H9 (cell line): ENCODE measurements around the gene HAO1. TPM values are rescaled to one million over a fixed set of nuclear protein-coding genes. Genes with fewer than 3 reads are reported as not detected.

Experiments
- DNase-seq: peaks from one replicate; pipeline ENCODE4 v3.0.0-alpha.2; 2017
- H2AFZ ChIP-seq: one replicate; pipeline ENCODE4 v1.6.1; 2013; ENCODE audit warnings: mild to moderate bottlenecking, low read length, control low read depth, moderate library complexity
- H2AK5ac ChIP-seq: 2 replicates; pipeline ENCODE4 v1.6.1; 2013; ENCODE audit warnings: low read length, control low read depth, mixed read lengths; ENCODE audit not compliant: insufficient read length
- H2BK120ac ChIP-seq: one replicate; pipeline ENCODE4 v1.6.1; 2013; ENCODE audit warnings: low read depth, mild to moderate bottlenecking, low read length, control low read depth, inconsistent platforms; ENCODE audit not compliant: poor library complexity, severe bottlenecking
- H2BK12ac ChIP-seq: 2 replicates; pipeline ENCODE4 v1.6.1; 2013; ENCODE audit warnings: low read length, control low read depth, mixed read lengths, low read depth; ENCODE audit not compliant: insufficient read length
- H2BK15ac ChIP-seq: 2 replicates; pipeline ENCODE4 v1.6.1; 2013; ENCODE audit warnings: low read depth, low read length, control low read depth
- H2BK20ac ChIP-seq: one replicate; pipeline ENCODE4 v1.6.1; 2013; ENCODE audit warnings: low read depth, mild to moderate bottlenecking, low read length, control low read depth, inconsistent platforms; ENCODE audit not compliant: poor library complexity, severe bottlenecking
- H2BK5ac ChIP-seq: 2 replicates; pipeline ENCODE4 v1.6.1; 2013; ENCODE audit warnings: low read length, control low read depth, mixed read lengths; ENCODE audit not compliant: insufficient read length
- H3K14ac ChIP-seq: 2 replicates; pipeline ENCODE4 v1.6.1; 2013; ENCODE audit warnings: low read length, control low read depth; ENCODE audit not compliant: insufficient read depth
- H3K18ac ChIP-seq: 2 replicates; pipeline ENCODE4 v1.6.1; 2013; ENCODE audit warnings: low read depth, mild to moderate bottlenecking, mixed read lengths, low read length, control low read depth; ENCODE audit not compliant: insufficient read length
- H3K23ac ChIP-seq: 2 replicates; pipeline ENCODE4 v1.6.1; 2013; ENCODE audit warnings: low read length, control low read depth, mixed read lengths, low read depth; ENCODE audit not compliant: insufficient read length
- H3K23me2 ChIP-seq: 2 replicates; pipeline ENCODE4 v1.6.1; 2013; ENCODE audit warnings: low read depth, mild to moderate bottlenecking, mixed read lengths, low read length, control low read depth; ENCODE audit not compliant: insufficient read length, poor library complexity, severe bottlenecking
- H3K27ac ChIP-seq: 2 replicates; pipeline ENCODE4 v1.5.1; 2013; ENCODE audit warnings: low read length, control low read depth, mixed read lengths, low read depth; ENCODE audit not compliant: insufficient read length
- H3K27me3 ChIP-seq: 2 replicates; pipeline ENCODE4 v1.6.1; 2013; ENCODE audit warnings: low read length, control low read depth, inconsistent platforms; ENCODE audit not compliant: insufficient read depth
- H3K4ac ChIP-seq: 2 replicates; pipeline ENCODE4 v1.6.1; 2013; ENCODE audit warnings: low read depth, mild to moderate bottlenecking, control low read depth, inconsistent platforms, low read length, moderate library complexity
- H3K4me1 ChIP-seq: 2 replicates; pipeline ENCODE4 v1.6.1; 2013; ENCODE audit warnings: low read length, control low read depth, inconsistent platforms; ENCODE audit not compliant: insufficient read depth
- H3K4me2 ChIP-seq: 2 replicates; pipeline ENCODE4 v1.6.1; 2013; ENCODE audit warnings: low read length, control low read depth, mixed read lengths; ENCODE audit not compliant: insufficient read length, insufficient read depth
- H3K56ac ChIP-seq: 2 replicates; pipeline ENCODE4 v1.6.1; 2013; ENCODE audit warnings: low read depth, mild to moderate bottlenecking, mixed read lengths, low read length, control low read depth; ENCODE audit not compliant: insufficient read length
- H3K79me1 ChIP-seq: 2 replicates; pipeline ENCODE4 v1.6.1; 2013; ENCODE audit warnings: low read depth, mild to moderate bottlenecking, moderate library complexity, low read length, control low read depth, inconsistent platforms; ENCODE audit not compliant: insufficient read depth, poor library complexity, severe bottlenecking
- H3K79me2 ChIP-seq: 2 replicates; pipeline ENCODE4 v1.6.1; 2013; ENCODE audit warnings: low read length, control low read depth, inconsistent platforms; ENCODE audit not compliant: insufficient read depth
- H3K9ac ChIP-seq: 2 replicates; pipeline ENCODE4 v1.6.1; 2013; ENCODE audit warnings: low read length, control low read depth, mixed read lengths; ENCODE audit not compliant: insufficient read length; ENCODE audit errors: extremely low read depth
- H3K9me3 ChIP-seq: one replicate; pipeline ENCODE4 v1.6.1; 2013; ENCODE audit warnings: low read depth, low read length, inconsistent platforms; ENCODE audit not compliant: control insufficient read depth
- H3T11ph ChIP-seq: one replicate; pipeline ENCODE4 v1.6.1; 2013; ENCODE audit warnings: mild to moderate bottlenecking, low read length, control low read depth, inconsistent platforms
- H4K20me1 ChIP-seq: one replicate; pipeline ENCODE4 v1.6.1; 2013; ENCODE audit not compliant: control insufficient read depth, insufficient read length, insufficient read depth
- H4K5ac ChIP-seq: 2 replicates; pipeline ENCODE4 v1.6.1; 2013; ENCODE audit warnings: low read depth, mild to moderate bottlenecking, mixed read lengths, low read length, control low read depth; ENCODE audit not compliant: insufficient read length
- H4K8ac ChIP-seq: replicated peaks from 2 replicates; pipeline ENCODE4 v1.6.1; 2013; ENCODE audit warnings: low read length, control low read depth, mixed read lengths, low read depth; ENCODE audit not compliant: insufficient read length
- H4K91ac ChIP-seq: 2 replicates; pipeline ENCODE4 v1.6.1; 2013; ENCODE audit warnings: low read depth, mild to moderate bottlenecking, moderate library complexity, mixed read lengths, low read length, control low read depth; ENCODE audit not compliant: insufficient read length
- H3K27ac Mint-ChIP-seq, 3 experiments: 2 replicates in 2 of 3; 3 replicates in 1 of 3; pipeline ENCODE4 v1.8.0; 2020 to 2021; ENCODE audit warnings: mixed read lengths in 3 of 3, mild to moderate bottlenecking in 1 of 3, moderate library complexity in 1 of 3
- H3K27me3 Mint-ChIP-seq: 2 replicates; pipeline ENCODE4 v1.8.0; 2021; ENCODE audit warnings: low read depth, mild to moderate bottlenecking, moderate library complexity, mixed read lengths
- H3K36me3 Mint-ChIP-seq, 3 experiments: 2 replicates in 2 of 3; 3 replicates in 1 of 3; pipeline ENCODE4 v1.8.0; 2020 to 2021; ENCODE audit warnings: low read depth in 3 of 3, mixed read lengths in 3 of 3; ENCODE audit not compliant: insufficient read depth in 1 of 3
- H3K4me1 Mint-ChIP-seq, 2 experiments: 2 replicates each; pipeline ENCODE4 v1.8.0; 2020; ENCODE audit warnings: mixed read lengths in 2 of 2
- H3K4me3 Mint-ChIP-seq, 2 experiments: 2 replicates in 1 of 2; 3 replicates in 1 of 2; pipeline ENCODE4 v1.8.0; 2020 to 2021; ENCODE audit warnings: mild to moderate bottlenecking in 2 of 2, mixed read lengths in 2 of 2, moderate library complexity in 1 of 2
- H3K9me3 Mint-ChIP-seq, 2 experiments: 2 replicates in 1 of 2; 3 replicates in 1 of 2; pipeline ENCODE4 v1.8.0; 2020; ENCODE audit warnings: mild to moderate bottlenecking in 2 of 2, mixed read lengths in 2 of 2, moderate library complexity in 1 of 2
- whole genome bisulfite sequencing: extraction: QIAGEN DNeasy Blood & Tissue Kit; methylation state at CpG from one replicate; pipeline ENCODE4 v1.1.7; 2013; ENCODE audit warnings: missing lambda C conversion rate, low lambda C conversion rate, mixed read lengths; ENCODE audit not compliant: insufficient read length; ENCODE audit errors: extremely low coverage; 5-methylcytosine and 5-hydroxymethylcytosine counted together
- total RNA-seq: library from RNA; stranded (reverse); gene quantifications from 2 replicates; pipeline ENCODE4 v1.2.1, GENCODE V29; 2021
- TF ChIP-seq, protein P1 (sequence below): fragments of 200-600 bp; sonication (generic); conservative IDR thresholded peaks from 3 replicates; pipeline ENCODE4 v1.8.0; 2021; ENCODE audit warnings: antibody characterized with exemption, mild to moderate bottlenecking

The HAO1 gene
- total RNA-seq, 1 experiment from 2014 or later = not detected

DNA sequence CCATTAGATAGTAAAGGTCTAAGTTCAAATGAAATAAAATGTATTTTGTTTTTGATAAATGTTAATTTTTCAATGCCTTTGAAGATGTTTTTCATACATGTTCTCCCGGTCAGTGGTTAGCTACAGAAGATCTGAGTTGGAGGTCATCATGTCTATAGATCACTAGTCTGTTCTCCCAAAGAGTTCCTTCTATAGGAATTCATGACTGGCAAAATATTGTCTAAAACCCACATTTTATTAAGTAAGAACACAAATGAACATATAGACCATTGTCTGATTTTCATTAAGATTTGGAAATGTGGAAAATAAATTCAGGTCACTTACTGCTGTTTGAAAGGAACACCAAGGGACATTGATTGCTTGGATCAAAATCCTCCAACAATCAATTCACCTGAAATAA is 23.6 kb downstream of the HAO1 start:
- H2BK5ac ChIP-seq = no peak overlapping the region
- no peak overlapping the region for H3K4ac ChIP-seq
- H3K36me3 Mint-ChIP-seq = no peaks in the 10 kb centered on the region
- no peak overlapping the region for H3K23ac ChIP-seq
- no peak overlapping the region for H4K8ac ChIP-seq
- no peak overlapping the region for H2AK5ac ChIP-seq
- no peaks in the 10 kb centered on the region for H3K23me2 ChIP-seq
- H2BK20ac ChIP-seq = no peak overlapping the region
- H4K91ac ChIP-seq = no peak overlapping the region
- no peaks in the 10 kb centered on the region for H3K27me3 ChIP-seq
- H2BK120ac ChIP-seq = no peak overlapping the region
- H3K79me2 ChIP-seq = no peaks in the 10 kb centered on the region
- H3K27ac Mint-ChIP-seq = no peak overlapping the region
- H4K20me1 ChIP-seq = no peaks in the 10 kb centered on the region
- DNase-seq = no peak
- H2BK15ac ChIP-seq = no peak overlapping the region
- H3K27me3 Mint-ChIP-seq = no peaks in the 10 kb centered on the region; the same call in 1 of the 2 replicates
- H3K9ac ChIP-seq = no peak overlapping the region
- no peak overlapping the region for H2BK12ac ChIP-seq
- H3K4me1 ChIP-seq = no peaks in the 10 kb centered on the region
- no peak overlapping the region for H3T11ph ChIP-seq
- no peak overlapping the region for H3K18ac ChIP-seq
- H2AFZ ChIP-seq = no peak overlapping the region
- no peaks in the 10 kb centered on the region for H3K9me3 Mint-ChIP-seq
- H3K4me1 Mint-ChIP-seq = no peaks in the 10 kb centered on the region
- H3K4me2 ChIP-seq = no peak overlapping the region
- H3K79me1 ChIP-seq = no peaks in the 10 kb centered on the region
- no peak overlapping the region for H3K56ac ChIP-seq
- TF ChIP-seq, protein P1, sequence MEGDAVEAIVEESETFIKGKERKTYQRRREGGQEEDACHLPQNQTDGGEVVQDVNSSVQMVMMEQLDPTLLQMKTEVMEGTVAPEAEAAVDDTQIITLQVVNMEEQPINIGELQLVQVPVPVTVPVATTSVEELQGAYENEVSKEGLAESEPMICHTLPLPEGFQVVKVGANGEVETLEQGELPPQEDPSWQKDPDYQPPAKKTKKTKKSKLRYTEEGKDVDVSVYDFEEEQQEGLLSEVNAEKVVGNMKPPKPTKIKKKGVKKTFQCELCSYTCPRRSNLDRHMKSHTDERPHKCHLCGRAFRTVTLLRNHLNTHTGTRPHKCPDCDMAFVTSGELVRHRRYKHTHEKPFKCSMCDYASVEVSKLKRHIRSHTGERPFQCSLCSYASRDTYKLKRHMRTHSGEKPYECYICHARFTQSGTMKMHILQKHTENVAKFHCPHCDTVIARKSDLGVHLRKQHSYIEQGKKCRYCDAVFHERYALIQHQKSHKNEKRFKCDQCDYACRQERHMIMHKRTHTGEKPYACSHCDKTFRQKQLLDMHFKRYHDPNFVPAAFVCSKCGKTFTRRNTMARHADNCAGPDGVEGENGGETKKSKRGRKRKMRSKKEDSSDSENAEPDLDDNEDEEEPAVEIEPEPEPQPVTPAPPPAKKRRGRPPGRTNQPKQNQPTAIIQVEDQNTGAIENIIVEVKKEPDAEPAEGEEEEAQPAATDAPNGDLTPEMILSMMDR = no peak
- no peaks in the 10 kb centered on the region for H3K9me3 ChIP-seq
- H3K4me3 Mint-ChIP-seq = no peak overlapping the region
- no peak overlapping the region for H4K5ac ChIP-seq
- H3K14ac ChIP-seq = no peak overlapping the region
- H3K27ac ChIP-seq = no peak overlapping the region
- no CpG with 5 or more reads among the region's 1 CpG for WGBS
